Mucosa of rectum (tissue), 2 donors: Measurements from ENCODE around the gene SLC37A1.

Source experiments
- H3K27ac ChIP-seq, 2 donors: one replicate each; pipeline ENCODE4 v1.7.0; 2013; ENCODE audit warnings: inconsistent platforms in 2 of 2, low read depth in 2 of 2, low read length in 2 of 2
- H3K27me3 ChIP-seq, 2 donors: one replicate each; pipeline ENCODE4 v1.7.0; 2013; ENCODE audit warnings: low read length in 2 of 2; ENCODE audit not compliant: control insufficient read depth in 2 of 2, insufficient read depth in 2 of 2
- H3K36me3 ChIP-seq, 2 donors: one replicate each; pipeline ENCODE4 v1.7.0; 2013; ENCODE audit warnings: low read length in 2 of 2; ENCODE audit not compliant: control insufficient read depth in 2 of 2, insufficient read depth in 2 of 2
- H3K4me1 ChIP-seq, 2 donors: one replicate each; pipeline ENCODE4 v1.7.0; 2013; ENCODE audit warnings: low read length in 2 of 2, mild to moderate bottlenecking in 1 of 2; ENCODE audit not compliant: control insufficient read depth in 2 of 2, insufficient read depth in 2 of 2
- H3K4me3 ChIP-seq, 2 donors: one replicate each; pipeline ENCODE4 v1.7.0; 2013; ENCODE audit warnings: low read length in 2 of 2
- H3K9ac ChIP-seq, 2 donors: one replicate each; pipeline ENCODE4 v1.7.0; 2013; ENCODE audit warnings: low read length in 2 of 2, low read depth in 1 of 2, mild to moderate bottlenecking in 1 of 2
- H3K9me3 ChIP-seq, 2 donors: one replicate each; pipeline ENCODE4 v1.7.0; 2013; ENCODE audit warnings: low read length in 2 of 2; ENCODE audit not compliant: control insufficient read depth in 2 of 2
- donor health status: healthy.
- donor health status: Normal muscosa, but diverticular disease.

The SLC37A1 gene

GRCh38 chr21:42524341-42525028, 10.8 kb downstream of the SLC37A1 start:
- Histone ChIP-seq H3K9ac (peak overlapping the region; percentile 56 to 58), H3K36me3 (peaks cover 19 to 31% of the 10 kb centered on the region in 2 donors), H3K4me3 (peak overlapping the region; percentile 25 to 50), H3K27me3 (no peaks in the 10 kb centered on the region), H3K9me3 (no peaks in the 10 kb centered on the region), H3K4me1 (peaks cover 49 to 53% of the 10 kb centered on the region in 2 donors), H3K27ac (peak overlapping the region; percentile 73 to 86)

DNA sequence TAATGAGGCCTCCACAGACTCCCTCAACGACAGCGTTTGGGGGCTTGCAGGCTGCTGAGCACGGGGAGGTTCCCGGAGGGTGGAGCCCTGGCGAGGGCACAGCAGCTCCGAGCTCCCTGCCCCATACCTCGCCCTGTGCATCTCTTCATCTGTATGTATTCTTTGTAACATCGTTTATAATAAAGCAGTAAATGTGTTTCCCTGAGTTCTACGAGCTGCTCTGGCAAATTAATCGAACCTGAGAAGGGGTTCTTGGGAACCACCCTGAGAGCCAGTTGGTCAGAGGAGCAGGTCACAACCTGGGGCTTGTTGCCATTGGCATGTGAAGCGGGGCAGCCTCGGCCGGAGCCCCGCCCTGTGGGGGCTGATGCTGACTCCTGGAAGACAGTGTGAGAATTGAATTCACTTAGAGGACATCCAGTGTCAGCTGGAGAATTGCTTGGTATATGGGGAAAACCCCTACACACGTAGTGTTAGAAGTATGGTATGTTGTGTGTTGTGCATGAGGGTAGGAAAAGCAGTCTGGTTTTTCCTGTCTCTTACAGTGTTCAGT, 11.5 kb downstream of the SLC37A1 start:
- no peaks in the 10 kb centered on the region for H3K9me3 ChIP-seq
- H3K9ac ChIP-seq: peak overlapping the region; percentile 56 to 58
- H3K36me3 ChIP-seq: peaks cover 19 to 31% of the 10 kb centered on the region in 2 donors
- no peaks in the 10 kb centered on the region for H3K27me3 ChIP-seq
- peak overlapping the region; percentile 19 to 50 for H3K4me3 ChIP-seq
- peaks cover 49 to 53% of the 10 kb centered on the region in 2 donors for H3K4me1 ChIP-seq
- peak overlapping the region; percentile 73 to 86 for H3K27ac ChIP-seq

- no peaks in the 10 kb centered on the region for H3K27me3 ChIP-seq
- peaks cover 22 to 31% of the 10 kb centered on the region in 2 donors for H3K36me3 ChIP-seq
- peaks cover 49 to 53% of the 10 kb centered on the region in 2 donors for H3K4me1 ChIP-seq
- H3K27ac ChIP-seq: peak overlapping the region; percentile 73 to 86
- H3K9ac ChIP-seq: peak overlapping the region in 1 of 2 donors; percentile 54
- H3K9me3 ChIP-seq: no peaks in the 10 kb centered on the region
- no peak overlapping the region for H3K4me3 ChIP-seq
Measured at GRCh38 chr21:42525676-42526378, 12.2 kb downstream of the SLC37A1 start.

- peak overlapping the region in 1 of 2 donors; percentile 54 for H3K9ac ChIP-seq
- H3K36me3 ChIP-seq: peaks cover 17 to 28% of the 10 kb centered on the region in 2 donors
Measured at GRCh38 chr21:42526379-42526727, 12.7 kb downstream of the SLC37A1 start.

GRCh38 chr21:42527127-42527488, 13.5 kb downstream of the SLC37A1 start:
- Histone ChIP-seq H3K27ac (peak overlapping the region; percentile 73 to 86), H3K4me3 (peak overlapping the region in 1 of 2 donors; percentile 51), H3K9me3 (no peaks in the 10 kb centered on the region), H3K9ac (peak overlapping the region in 1 of 2 donors; percentile 58), H3K27me3 (no peaks in the 10 kb centered on the region), H3K4me1 (peaks cover 49 to 53% of the 10 kb centered on the region in 2 donors), H3K36me3 (peaks cover 18 to 23% of the 10 kb centered on the region in 2 donors)

More at GRCh38 chr21:42526379-42526727, 12.7 kb downstream of the SLC37A1 start:
- Histone ChIP-seq H3K27ac (peak overlapping the region; percentile 73 to 86), H3K4me1 (peaks cover 49 to 53% of the 10 kb centered on the region in 2 donors), H3K27me3 (no peaks in the 10 kb centered on the region), H3K4me3 (peak overlapping the region in 1 of 2 donors; percentile 7), H3K9me3 (no peaks in the 10 kb centered on the region)

GRCh38 chr21:42527489-42528158, 14.0 kb downstream of the SLC37A1 start:
- Histone ChIP-seq H3K9ac (peak overlapping the region; percentile 48 to 58), H3K27ac (peak overlapping the region; percentile 73 to 86), H3K4me1 (peaks cover 49 to 54% of the 10 kb centered on the region in 2 donors)

DNA sequence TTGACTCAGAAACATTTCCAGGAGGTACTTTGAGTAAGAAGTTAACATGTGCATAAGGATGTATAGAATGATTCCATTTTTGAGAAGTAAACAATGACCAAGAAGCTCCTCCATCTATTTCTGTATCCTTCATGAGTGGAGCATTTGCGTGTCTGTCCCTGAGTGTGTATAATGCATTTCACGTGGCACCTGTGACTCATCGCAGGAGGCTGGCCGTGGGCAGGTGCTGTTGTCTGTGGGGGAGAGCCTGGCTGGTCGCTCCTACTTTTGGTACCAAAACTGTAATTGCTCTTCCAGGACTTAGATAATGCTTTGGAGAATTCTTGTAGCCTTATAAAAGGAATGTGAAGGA, 16.5 kb downstream of the SLC37A1 start:
- Histone ChIP-seq H3K9me3 (no peaks in the 10 kb centered on the region), H3K27ac (no peak overlapping the region), H3K27me3 (no peaks in the 10 kb centered on the region), H3K4me3 (no peak overlapping the region), H3K4me1 (peaks cover 40 to 53% of the 10 kb centered on the region in 2 donors), H3K36me3 (peaks cover 28 to 31% of the 10 kb centered on the region in 2 donors), H3K9ac (no peak overlapping the region)

More at GRCh38 chr21:42527489-42528158, 14.0 kb downstream of the SLC37A1 start:
- Histone ChIP-seq H3K4me3 (peak overlapping the region; percentile 41 to 51), H3K9me3 (no peaks in the 10 kb centered on the region), H3K36me3 (peaks cover 19 to 20% of the 10 kb centered on the region in 2 donors), H3K27me3 (no peaks in the 10 kb centered on the region)

DNA sequence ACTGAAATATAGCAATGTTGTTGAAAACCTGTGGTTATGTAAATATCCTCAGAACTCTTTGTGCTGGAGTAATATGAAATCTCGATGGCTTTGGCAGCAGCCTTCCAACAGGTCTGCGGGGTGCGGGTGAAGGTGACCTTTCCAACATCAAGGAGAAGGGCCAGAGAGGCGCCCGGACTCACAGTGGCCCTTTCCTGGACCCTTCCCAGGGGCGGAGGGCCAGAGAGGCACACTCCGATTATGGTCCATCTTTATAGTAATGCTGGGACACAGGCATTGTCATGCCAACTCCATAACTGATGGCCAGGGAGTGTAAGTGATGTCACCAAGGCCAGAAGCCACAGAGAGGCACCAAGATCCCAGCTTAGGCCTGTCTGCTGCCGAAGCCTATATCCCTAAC, 18.1 kb downstream of the SLC37A1 start:
- Histone ChIP-seq H3K36me3 (peaks cover 41 to 42% of the 10 kb centered on the region in 2 donors), H3K9me3 (no peaks in the 10 kb centered on the region), H3K27me3 (no peaks in the 10 kb centered on the region), H3K4me3 (no peak overlapping the region), H3K9ac (no peak overlapping the region), H3K27ac (no peak overlapping the region), H3K4me1 (peaks cover 34 to 46% of the 10 kb centered on the region in 2 donors)

GRCh38 chr21:42532466-42533181, 19.0 kb downstream of the SLC37A1 start:
- Histone ChIP-seq H3K27me3 (no peaks in the 10 kb centered on the region), H3K9me3 (no peaks in the 10 kb centered on the region), H3K4me3 (no peak overlapping the region), H3K9ac (no peak overlapping the region), H3K36me3 (peaks cover 43 to 47% of the 10 kb centered on the region in 2 donors), H3K4me1 (peaks cover 26 to 37% of the 10 kb centered on the region in 2 donors), H3K27ac (no peak overlapping the region)
